Measurements from ENCODE around the gene ZNF784. TPM values are rescaled to one million over a fixed set of nuclear protein-coding genes. Genes with fewer than 3 reads are reported as not detected.

The ZNF784 gene
- total RNA-seq, 1 donor from 2014 or later = 3.0 TPM

DNA sequence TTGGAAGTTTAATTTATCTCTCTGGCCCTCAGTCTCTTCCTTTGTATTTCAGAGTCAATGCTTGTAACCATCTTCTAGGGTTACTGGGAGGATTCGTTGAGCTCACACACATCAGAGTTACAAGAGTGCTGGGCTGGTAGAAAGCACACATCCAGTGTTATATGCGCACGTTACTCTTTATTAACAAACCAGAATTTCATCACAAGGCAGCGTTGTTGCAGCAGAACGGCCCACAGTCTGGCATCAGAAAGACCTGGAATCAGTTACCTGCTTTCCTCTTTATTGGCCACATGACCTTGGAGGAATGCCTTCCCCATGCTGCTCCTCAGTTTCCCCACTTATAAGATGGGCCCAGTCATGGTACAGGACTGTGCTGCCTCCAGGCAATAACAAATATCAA lies 15.0 kb downstream of the ZNF784 start:
- Mint-ChIP-seq H3K9me3 (no peaks in the 10 kb centered on the region), H3K4me1 (ENCODE audit: low read depth) (peaks cover 27% of the 10 kb centered on the region), H3K27ac (no peak overlapping the region), H3K36me3 (ENCODE audit: low read depth) (peaks cover 13% of the 10 kb centered on the region), H3K4me3 (no peak overlapping the region), H3K27me3 (ENCODE audit: insufficient read depth) (no peaks in the 10 kb centered on the region)
- no peak for DNase-seq (ENCODE audit: low spot score)
- intact Hi-C loops (cut with micrococcal nuclease) = loop anchor here (5.0 kb wide), 1 partner anchor 33 kb away; the partner anchor contains the start of genes ZNF580 and ZNF581

DNA sequence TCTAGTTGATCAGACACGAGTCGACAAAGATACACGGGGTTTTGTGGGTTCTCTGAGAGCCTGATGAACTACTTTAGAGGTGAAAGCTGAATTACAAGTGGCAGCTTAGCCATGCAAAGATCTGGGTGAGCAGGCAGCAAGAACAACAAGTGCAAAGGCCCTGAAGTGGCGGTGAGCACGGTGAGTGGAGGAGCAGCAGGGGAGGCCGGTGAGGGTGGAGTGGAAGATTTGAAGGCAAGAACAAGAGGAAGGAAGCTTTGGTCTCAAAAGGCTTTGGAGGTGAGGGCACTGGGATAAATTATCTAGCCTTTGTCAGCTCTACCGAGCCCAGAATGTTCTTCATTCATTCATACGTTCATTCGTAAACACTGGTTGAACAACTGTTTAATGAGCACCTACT lies 17.5 kb downstream of the ZNF784 start:
- Mint-ChIP-seq H3K9me3 (no peaks in the 10 kb centered on the region), H3K4me3 (peak overlapping the region; percentile 95), H3K4me1 (ENCODE audit: low read depth) (peaks cover 36% of the 10 kb centered on the region), H3K27me3 (ENCODE audit: insufficient read depth) (no peaks in the 10 kb centered on the region), H3K36me3 (ENCODE audit: low read depth) (peaks cover 16% of the 10 kb centered on the region), H3K27ac (peak overlapping the region; percentile 98)
- DNase-seq (ENCODE audit: low spot score) = no peak
- intact Hi-C loops (cut with micrococcal nuclease) = loop anchor here (1.0 to 5.0 kb wide), 2 partner anchors 35 to 90 kb away; partner anchors contain the start of genes ZNF580 and ZNF581

DNA sequence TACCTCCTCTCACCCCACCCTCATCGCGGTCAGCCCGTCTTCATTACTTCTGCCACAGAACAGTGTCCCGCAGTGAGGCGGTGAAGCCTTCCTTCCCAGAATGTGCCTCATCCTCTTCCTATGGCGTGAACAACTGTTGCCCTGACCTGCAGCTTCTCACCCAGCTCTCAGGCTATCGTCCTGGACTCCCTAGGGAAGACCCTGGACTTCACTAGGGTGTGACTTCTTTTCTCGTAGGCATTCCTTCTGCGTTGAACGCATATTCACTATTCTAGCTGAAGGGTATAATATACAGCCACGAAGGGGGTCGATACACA lies 17.9 kb downstream of the ZNF784 start:
- Mint-ChIP-seq H3K9me3 (no peaks in the 10 kb centered on the region), H3K4me3 (peak overlapping the region; percentile 95), H3K27me3 (ENCODE audit: insufficient read depth) (no peaks in the 10 kb centered on the region), H3K27ac (peak overlapping the region; percentile 98), H3K4me1 (ENCODE audit: low read depth) (peaks cover 40% of the 10 kb centered on the region), H3K36me3 (ENCODE audit: low read depth) (peaks cover 16% of the 10 kb centered on the region)
- DNase-seq (ENCODE audit: low spot score) = no peak
- intact Hi-C loops (cut with micrococcal nuclease) = loop anchor here (1.0 to 5.0 kb wide), 2 partner anchors 36 to 89 kb away; partner anchors contain the start of genes ZNF580 and ZNF581

DNA sequence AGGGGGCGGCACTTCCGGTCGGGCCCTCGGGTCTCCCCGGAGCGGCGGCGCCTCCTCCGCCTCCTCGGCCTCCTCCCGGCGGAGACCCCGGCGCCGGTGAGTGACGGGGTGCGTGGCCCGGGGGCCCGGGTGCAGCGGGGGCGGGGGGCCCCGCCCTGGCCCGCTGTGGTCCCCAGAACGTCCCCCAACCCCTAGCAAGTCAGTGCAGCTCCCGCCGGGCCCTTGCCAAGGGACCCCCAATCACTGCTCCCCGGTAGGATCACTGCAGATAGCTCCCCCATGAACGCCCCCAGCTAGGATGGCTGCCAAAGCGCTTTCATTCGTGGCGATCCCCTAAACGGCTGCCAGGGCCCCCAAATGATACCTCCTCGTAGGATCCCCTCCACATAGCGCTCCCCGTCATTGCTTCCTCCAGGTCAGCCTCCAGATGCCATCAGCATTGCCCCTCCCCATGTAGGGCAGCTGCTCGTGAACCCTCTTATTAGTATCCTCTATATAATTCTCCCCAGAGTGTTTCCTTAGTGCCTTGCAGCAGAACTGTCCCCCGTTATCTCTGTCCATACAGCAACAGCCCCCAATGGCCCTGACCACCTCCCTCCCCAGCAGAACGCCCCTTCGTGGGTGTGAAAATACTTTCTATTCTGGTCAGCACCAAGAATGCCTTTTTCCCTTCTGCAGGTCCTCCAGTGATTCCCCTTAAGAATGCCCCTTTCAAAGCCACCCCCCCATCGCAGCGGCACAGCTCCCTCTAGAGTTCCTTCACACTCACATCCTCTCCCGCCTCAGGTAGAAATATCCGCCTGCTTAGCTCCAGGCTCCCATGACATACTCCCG lies 18.5 kb downstream of the ZNF784 start, which contains the start of gene ZNF865:
Gene ZNF865 (plus strand): TSS at position 11 of the 834 bp plus-strand sequence. CDS start 7,972 bp downstream, outside the sequence.
- Mint-ChIP-seq H3K4me3 (peak within 1 kb of the TSS; percentile 95), H3K9me3 (no peaks in the 10 kb centered on the region), H3K27me3 (ENCODE audit: insufficient read depth) (no peaks in the 10 kb centered on the region), H3K4me1 (ENCODE audit: low read depth) (peaks cover 45% of the 10 kb centered on the region), H3K36me3 (ENCODE audit: low read depth) (peaks cover 16% of the 10 kb centered on the region), H3K27ac (peak within 1 kb of the TSS; percentile 98)
- peak; percentile 64 for DNase-seq (ENCODE audit: low spot score)
- intact Hi-C loops (cut with micrococcal nuclease) = loop anchor here (1.0 to 5.0 kb wide), 8 partner anchors 18 to 535 kb away; partner anchors contain the start of genes PPP6R1, ZNF444, ZNF580 and ZNF581

DNA sequence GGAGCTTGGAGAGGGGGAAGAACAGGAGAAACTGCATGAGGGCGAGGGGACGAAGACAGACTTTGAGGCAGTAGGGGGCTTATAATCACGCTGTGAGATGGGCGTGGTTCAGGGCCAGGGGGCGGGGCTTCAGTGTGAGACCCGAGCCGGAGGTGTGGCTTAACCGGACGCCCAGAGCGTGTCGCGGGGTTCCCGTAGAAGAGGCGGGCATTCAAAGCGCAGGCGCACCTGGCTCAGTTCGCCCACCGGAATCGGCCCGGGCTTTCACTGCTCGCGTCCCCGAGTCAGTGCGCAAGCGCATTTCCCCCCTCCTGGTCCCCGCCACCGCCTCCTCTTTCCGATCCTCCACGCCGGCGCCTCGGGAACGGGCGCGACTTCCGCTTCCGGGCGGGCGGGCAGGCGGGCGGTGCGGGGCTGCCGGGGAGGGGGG lies 19.1 kb downstream of the ZNF784 start:
- Mint-ChIP-seq H3K4me3 (peak overlapping the region; percentile 86), H3K4me1 (ENCODE audit: low read depth) (peaks cover 45% of the 10 kb centered on the region), H3K36me3 (ENCODE audit: low read depth) (peaks cover 16% of the 10 kb centered on the region), H3K9me3 (no peaks in the 10 kb centered on the region), H3K27ac (peak overlapping the region; percentile 95), H3K27me3 (ENCODE audit: insufficient read depth) (no peaks in the 10 kb centered on the region)
- DNase-seq (ENCODE audit: low spot score) = peak; percentile 98
- intact Hi-C loops (cut with micrococcal nuclease) = loop anchor here (1.0 to 5.0 kb wide), 7 partner anchors 18 to 536 kb away; partner anchors contain the start of genes PPP6R1, ZNF444, ZNF580 and ZNF581

DNA sequence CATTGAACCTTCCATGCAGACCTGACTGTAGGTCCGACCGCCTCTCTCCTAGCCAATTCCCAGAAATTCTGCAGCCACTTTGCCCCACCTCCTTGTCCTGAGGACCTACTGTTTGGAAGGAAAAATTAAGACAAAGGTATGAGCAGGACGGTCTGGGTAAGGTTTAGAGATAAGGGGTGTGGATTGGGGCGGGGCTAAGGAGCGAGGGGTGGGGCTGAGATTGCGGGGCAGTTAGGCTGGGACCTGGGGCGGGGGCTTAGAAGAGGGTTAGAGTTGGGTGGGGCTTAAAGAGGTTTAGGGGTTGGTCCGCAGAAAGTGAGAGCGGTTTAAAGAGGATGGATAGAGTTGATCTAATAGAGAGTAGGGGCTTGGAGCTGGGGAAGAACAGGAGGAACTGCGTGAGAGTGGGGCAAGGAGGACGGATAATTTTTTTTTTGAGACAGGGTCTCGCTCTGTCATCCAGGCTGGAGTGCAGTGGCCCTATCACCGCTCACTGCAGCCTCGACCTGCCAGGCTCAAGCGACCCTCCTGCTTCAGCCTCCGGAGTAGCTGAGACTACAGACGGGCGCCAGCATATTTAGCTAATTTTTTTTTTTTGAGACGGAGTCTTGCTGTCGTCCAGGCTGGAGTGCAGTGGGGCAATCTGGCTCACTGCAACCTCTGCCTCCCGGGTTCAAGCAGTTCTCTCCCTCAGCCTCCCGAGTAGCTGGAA lies 20.6 kb downstream of the ZNF784 start:
- Mint-ChIP-seq H3K4me3 (peak overlapping the region; percentile 86), H3K27me3 (ENCODE audit: insufficient read depth) (no peaks in the 10 kb centered on the region), H3K27ac (peak overlapping the region; percentile 13), H3K9me3 (no peaks in the 10 kb centered on the region), H3K36me3 (ENCODE audit: low read depth) (peaks cover 15% of the 10 kb centered on the region), H3K4me1 (ENCODE audit: low read depth) (peaks cover 48% of the 10 kb centered on the region)
- DNase-seq (ENCODE audit: low spot score) = no peak
- intact Hi-C loops (cut with micrococcal nuclease) = no loop called here

DNA sequence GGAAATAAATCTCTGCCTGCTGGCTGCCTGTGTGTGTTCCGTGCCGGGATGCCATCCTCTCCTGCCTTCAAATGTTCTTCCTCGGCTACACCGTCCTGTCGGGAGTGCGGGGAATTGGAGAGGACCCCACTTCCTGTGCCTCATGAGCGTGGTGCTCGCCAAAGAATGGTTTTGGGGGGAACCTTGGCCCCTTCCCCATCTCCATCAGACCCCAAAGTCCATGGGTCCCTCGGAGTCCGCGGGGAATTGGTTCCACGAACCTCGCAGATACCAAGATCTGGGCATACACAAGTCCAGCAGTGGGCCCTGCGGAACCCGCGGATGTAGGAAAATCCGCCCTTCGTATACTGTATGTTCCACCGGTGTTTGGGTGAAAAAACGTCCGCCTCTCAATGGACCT lies 21.3 kb downstream of the ZNF784 start:
- DNase-seq (ENCODE audit: low spot score) = no peak
- Mint-ChIP-seq H3K27me3 (ENCODE audit: insufficient read depth) (no peaks in the 10 kb centered on the region), H3K4me1 (ENCODE audit: low read depth) (peaks cover 51% of the 10 kb centered on the region), H3K4me3 (peak overlapping the region; percentile 47), H3K27ac (no peak overlapping the region), H3K36me3 (ENCODE audit: low read depth) (peaks cover 17% of the 10 kb centered on the region), H3K9me3 (no peaks in the 10 kb centered on the region)
- intact Hi-C loops (cut with micrococcal nuclease) = no loop called here

DNA sequence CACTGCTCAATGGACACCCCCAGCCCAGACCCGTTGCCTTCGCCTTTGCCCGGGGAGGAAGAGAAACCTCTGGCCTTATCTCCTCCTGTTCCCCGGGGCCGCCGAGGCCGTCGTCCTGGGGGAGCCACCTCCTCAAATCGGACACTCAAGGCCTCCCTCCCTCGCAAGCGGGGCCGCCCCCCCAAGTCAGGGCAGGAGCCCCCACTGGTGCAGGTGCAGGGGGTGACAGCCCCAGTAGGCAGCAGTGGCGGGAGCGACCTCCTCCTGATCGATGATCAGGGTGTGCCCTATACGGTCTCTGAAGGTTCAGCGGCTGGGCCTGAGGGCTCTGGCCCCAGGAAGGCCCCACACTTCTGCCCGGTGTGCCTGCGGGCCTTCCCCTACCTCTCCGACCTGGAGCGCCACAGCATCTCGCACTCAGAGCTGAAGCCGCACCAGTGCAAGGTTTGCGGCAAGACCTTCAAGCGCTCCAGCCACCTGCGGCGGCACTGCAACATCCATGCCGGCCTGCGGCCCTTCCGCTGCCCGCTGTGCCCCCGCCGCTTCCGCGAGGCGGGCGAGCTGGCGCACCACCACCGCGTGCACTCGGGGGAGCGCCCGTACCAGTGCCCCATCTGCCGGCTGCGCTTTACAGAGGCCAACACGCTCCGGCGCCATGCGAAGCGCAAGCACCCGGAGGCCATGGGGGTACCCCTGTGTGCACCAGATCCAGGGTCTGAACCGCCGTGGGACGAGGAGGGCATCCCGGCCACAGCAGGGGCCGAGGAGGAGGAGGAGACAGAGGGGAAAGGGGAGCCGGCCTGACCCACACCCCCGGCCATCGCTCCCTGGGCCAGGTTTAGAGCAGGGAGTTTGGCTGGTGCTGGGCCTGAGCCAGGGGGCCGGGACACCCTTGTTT lies 22.0 kb downstream of the ZNF784 start:
- intact Hi-C loops (cut with micrococcal nuclease) = no loop called here
- Mint-ChIP-seq H3K27me3 (ENCODE audit: insufficient read depth) (no peaks in the 10 kb centered on the region), H3K4me1 (ENCODE audit: low read depth) (peaks cover 46% of the 10 kb centered on the region), H3K9me3 (no peaks in the 10 kb centered on the region), H3K27ac (no peak overlapping the region), H3K4me3 (peak overlapping the region; percentile 91), H3K36me3 (ENCODE audit: low read depth) (peaks cover 13% of the 10 kb centered on the region)
- no peak for DNase-seq (ENCODE audit: low spot score)

DNA sequence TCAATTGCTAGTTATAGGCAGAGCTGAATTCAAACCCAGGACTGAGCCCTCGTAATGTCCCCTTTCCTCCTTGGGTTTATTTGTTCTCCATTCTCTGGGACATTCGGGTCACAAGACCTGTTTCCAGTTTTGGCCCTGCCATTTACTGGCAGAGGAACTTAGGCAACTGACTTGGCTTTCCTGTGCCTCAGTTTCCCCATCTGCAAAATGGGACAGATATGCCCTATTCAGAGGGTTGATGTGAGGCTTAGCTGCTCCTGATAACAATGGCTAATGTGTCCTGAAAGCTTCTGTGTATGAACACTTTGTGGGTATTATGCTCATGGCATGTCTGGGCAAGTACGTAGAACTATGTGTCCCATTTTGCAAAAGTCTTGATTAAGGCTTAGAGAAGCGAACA lies 23.3 kb downstream of the ZNF784 start:
- H3K27me3 Mint-ChIP-seq (ENCODE audit: insufficient read depth) = no peaks in the 10 kb centered on the region
- DNase-seq (ENCODE audit: low spot score) = no peak
- H3K27ac Mint-ChIP-seq = peak overlapping the region; percentile 90
- H3K4me3 Mint-ChIP-seq = peak overlapping the region; percentile 91
- intact Hi-C loops (cut with micrococcal nuclease) = no loop called here
- H3K9me3 Mint-ChIP-seq = no peaks in the 10 kb centered on the region
- peaks cover 18% of the 10 kb centered on the region for H3K36me3 Mint-ChIP-seq (ENCODE audit: low read depth)
- H3K4me1 Mint-ChIP-seq (ENCODE audit: low read depth) = peaks cover 34% of the 10 kb centered on the region

DNA sequence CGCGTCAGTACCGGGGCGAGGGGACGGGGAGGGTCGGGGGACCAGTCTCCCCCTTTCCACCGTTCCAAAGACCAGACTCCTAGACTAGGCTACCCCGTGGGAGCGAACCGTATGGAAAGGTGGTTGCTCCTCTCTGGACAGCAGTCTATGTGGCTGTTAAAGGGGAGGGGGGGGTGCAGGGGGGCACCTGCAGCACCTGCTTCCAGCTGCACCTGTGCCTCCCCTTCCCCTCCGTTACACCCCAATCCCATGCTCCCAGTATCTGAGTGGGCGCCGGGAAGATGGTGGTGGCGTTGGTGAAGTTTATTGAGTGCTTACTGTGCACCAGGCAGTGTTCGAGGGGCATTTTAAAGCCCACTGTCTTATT lies 23.7 kb downstream of the ZNF784 start:
- Mint-ChIP-seq H3K9me3 (no peaks in the 10 kb centered on the region), H3K27ac (peak overlapping the region; percentile 90), H3K4me1 (ENCODE audit: low read depth) (peaks cover 31% of the 10 kb centered on the region), H3K4me3 (peak overlapping the region; percentile 91), H3K27me3 (ENCODE audit: insufficient read depth) (no peaks in the 10 kb centered on the region), H3K36me3 (ENCODE audit: low read depth) (peaks cover 23% of the 10 kb centered on the region)
- DNase-seq (ENCODE audit: low spot score) = no peak
- intact Hi-C loops (cut with micrococcal nuclease) = no loop called here

DNA sequence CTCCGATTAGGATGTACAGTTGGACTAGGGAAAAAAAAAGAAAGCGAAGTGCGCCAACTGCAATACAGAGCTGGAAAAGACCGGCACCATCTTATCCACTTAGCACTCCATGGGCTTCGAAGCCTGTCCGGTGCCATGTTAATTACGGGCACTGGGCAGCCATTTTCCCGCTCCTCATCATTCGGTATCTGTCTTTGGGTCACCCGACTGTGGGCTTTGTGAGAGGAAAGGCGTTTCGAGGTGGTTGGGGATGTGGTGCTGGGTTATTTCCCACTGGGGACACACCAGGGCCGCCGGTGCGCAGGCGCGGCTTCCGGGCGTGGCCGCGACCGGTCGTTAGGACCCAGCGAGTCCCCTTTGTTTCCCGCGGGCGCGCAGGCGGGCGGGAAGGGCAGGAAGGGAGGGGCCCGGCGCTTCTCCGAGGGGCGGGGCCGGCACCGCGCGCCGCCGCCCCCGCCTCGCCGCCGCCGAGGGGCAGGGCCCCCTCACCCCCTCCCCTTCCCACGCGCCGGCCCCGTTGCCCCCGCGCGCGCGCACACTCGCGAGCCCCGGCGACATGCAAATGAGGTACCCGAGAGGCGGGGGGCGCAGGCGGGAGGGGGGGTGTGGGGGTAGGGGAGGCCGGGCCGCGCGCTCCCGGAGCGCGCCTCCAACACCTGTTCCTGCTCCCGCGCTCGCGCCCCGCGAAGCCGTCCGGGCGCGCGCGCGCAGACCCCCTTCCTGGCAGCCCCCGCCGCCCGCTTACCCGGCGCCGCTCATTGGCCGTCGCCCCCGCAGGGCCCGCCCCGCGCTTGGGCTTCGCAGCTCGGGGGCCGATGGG lies 24.3 kb downstream of the ZNF784 start, which contains the start of gene ZNF524:
Gene ZNF524 (plus strand): TSS at position 447 of the 820 bp plus-strand sequence. CDS start 1,825 bp downstream, outside the sequence.
- intact Hi-C loops (cut with micrococcal nuclease) = loop anchor here (1.0 to 5.0 kb wide), 15 partner anchors 13 to 1733 kb away; partner anchors contain the start of genes HSPBP1, ISOC2, KMT5C and MYADM
- H3K27ac Mint-ChIP-seq = peak within 1 kb of the TSS; percentile 98
- peaks cover 29% of the 10 kb centered on the region for H3K36me3 Mint-ChIP-seq (ENCODE audit: low read depth)
- peak within 1 kb of the TSS; percentile 93 for H3K4me3 Mint-ChIP-seq
- no peaks in the 10 kb centered on the region for H3K27me3 Mint-ChIP-seq (ENCODE audit: insufficient read depth)
- no peaks in the 10 kb centered on the region for H3K9me3 Mint-ChIP-seq
- peak; percentile 84 for DNase-seq (ENCODE audit: low spot score)
- peaks cover 31% of the 10 kb centered on the region for H3K4me1 Mint-ChIP-seq (ENCODE audit: low read depth)

Measured in activated T-helper 1 cell treated with anti-CD3 and anti-CD28 coated beads, Interleukin-12 subunit alpha, Interleukin-12 subunit beta, Interleukin-2, Interleukin-4 antibody, amounts not matched to agents 30 ng/mL and 10 ng/mL and 1 ng/mL, durations not matched to agents 14 hours and 24 hours and 36 hours (primary cell).